Tibial nerve (tissue), 4 donors: Measurements from ENCODE around the gene BHLHE41.

Source experiments
- EP300 ChIP-seq, 2 donors: sonication (generic); formaldehyde crosslinking; IDR thresholded peaks; one replicate each; pipeline ENCODE4 v1.6.1; 2017; ENCODE audit warnings: antibody characterized with exemption in 2 of 2, mild to moderate bottlenecking in 1 of 2
- POLR2A ChIP-seq, 2 donors: fragments of 450-650 bp; IDR thresholded peaks; one replicate each; pipeline ENCODE4 v1.6.1; 2017; ENCODE audit warnings: antibody characterized with exemption in 2 of 2, mild to moderate bottlenecking in 2 of 2, moderate library complexity in 2 of 2
- TF ChIP-seq, protein P1 (sequence below), 5 experiments: fragments of 200-600 bp in 3 of 5; fragments of 450-650 bp in 2 of 5; sonication (generic) in 3 of 5; IDR thresholded peaks; one replicate each; pipeline ENCODE4 v1.5.1; 2016 to 2019; ENCODE audit warnings: antibody characterized with exemption in 5 of 5, mild to moderate bottlenecking in 3 of 5, moderate library complexity in 2 of 5

DNA sequence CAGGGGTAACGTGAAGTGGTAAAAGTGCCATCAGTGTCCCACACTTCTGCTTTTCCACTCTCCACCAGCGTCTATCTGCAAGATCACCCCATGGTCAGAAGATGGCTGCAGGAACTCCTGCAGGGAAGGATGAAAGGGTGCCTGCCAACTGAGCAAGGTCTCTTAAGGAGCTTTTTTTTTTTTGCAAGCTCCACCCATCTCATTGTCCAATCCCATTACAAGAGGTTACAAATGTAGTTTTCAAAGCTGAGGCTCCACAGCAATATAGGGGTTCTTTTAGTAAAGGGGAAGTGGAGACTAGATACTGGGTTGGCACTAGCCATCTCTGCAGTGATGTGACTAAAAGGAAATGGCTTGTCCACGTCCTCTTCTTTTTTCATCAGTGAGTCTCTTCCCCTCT is 5.9 kb upstream of the BHLHE41 start:
- TF ChIP-seq POLR2A (IDR thresholded peaks at IDR 0.05) (no peak), EP300 (IDR thresholded peaks at IDR 0.05) (peak in 1 of 2 donors; percentile 9)
- TF ChIP-seq, protein P1, sequence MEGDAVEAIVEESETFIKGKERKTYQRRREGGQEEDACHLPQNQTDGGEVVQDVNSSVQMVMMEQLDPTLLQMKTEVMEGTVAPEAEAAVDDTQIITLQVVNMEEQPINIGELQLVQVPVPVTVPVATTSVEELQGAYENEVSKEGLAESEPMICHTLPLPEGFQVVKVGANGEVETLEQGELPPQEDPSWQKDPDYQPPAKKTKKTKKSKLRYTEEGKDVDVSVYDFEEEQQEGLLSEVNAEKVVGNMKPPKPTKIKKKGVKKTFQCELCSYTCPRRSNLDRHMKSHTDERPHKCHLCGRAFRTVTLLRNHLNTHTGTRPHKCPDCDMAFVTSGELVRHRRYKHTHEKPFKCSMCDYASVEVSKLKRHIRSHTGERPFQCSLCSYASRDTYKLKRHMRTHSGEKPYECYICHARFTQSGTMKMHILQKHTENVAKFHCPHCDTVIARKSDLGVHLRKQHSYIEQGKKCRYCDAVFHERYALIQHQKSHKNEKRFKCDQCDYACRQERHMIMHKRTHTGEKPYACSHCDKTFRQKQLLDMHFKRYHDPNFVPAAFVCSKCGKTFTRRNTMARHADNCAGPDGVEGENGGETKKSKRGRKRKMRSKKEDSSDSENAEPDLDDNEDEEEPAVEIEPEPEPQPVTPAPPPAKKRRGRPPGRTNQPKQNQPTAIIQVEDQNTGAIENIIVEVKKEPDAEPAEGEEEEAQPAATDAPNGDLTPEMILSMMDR (IDR thresholded peaks at IDR 0.05): no peak
